Liver (tissue), 9 donors: ENCODE results near the gene NT5M. TPM values are rescaled to one million over a fixed set of nuclear protein-coding genes. Genes with fewer than 3 reads are reported as not detected.

ENCODE experiments used
- DNase-seq: peaks from one replicate; pipeline ENCODE4 v3.0.0-alpha.2; 2017; ENCODE audit warnings: low spot score
- H3K27ac ChIP-seq, 2 donors: one replicate each; pipeline ENCODE4 v1.7.0; 2013; ENCODE audit warnings: inconsistent platforms in 2 of 2, low read length in 2 of 2, control low read depth in 1 of 2, low read depth in 1 of 2, mild to moderate bottlenecking in 1 of 2
- H3K27me3 ChIP-seq, 4 donors: one replicate each; pipeline versions ENCODE4 v1.6.1 to v1.7.0; 2013; ENCODE audit warnings: low read length in 3 of 4, inconsistent platforms in 1 of 4, mild to moderate bottlenecking in 1 of 4, moderate library complexity in 1 of 4; ENCODE audit not compliant: control insufficient read depth in 4 of 4, insufficient read depth in 4 of 4
- H3K36me3 ChIP-seq, 4 donors: one replicate each; pipeline versions ENCODE4 v1.6.1 to v1.7.0; 2013; ENCODE audit warnings: low read length in 3 of 4, mild to moderate bottlenecking in 3 of 4, low read depth in 1 of 4, moderate library complexity in 1 of 4; ENCODE audit not compliant: control insufficient read depth in 4 of 4, insufficient read depth in 3 of 4
- H3K4me1 ChIP-seq, 4 donors: one replicate each; pipeline versions ENCODE4 v1.6.1 to v1.7.0; 2013; ENCODE audit warnings: low read length in 3 of 4, mild to moderate bottlenecking in 3 of 4, moderate library complexity in 1 of 4; ENCODE audit not compliant: control insufficient read depth in 4 of 4, insufficient read depth in 4 of 4
- H3K4me3 ChIP-seq, 3 donors: one replicate each; pipeline versions ENCODE4 v1.6.1 to v1.7.0; 2013; ENCODE audit warnings: low read length in 3 of 3, control low read depth in 1 of 3, low read depth in 1 of 3, mild to moderate bottlenecking in 1 of 3
- H3K9ac ChIP-seq, 2 donors: one replicate each; pipeline ENCODE4 v1.7.0; 2013; ENCODE audit warnings: low read length in 2 of 2, mild to moderate bottlenecking in 2 of 2, moderate library complexity in 2 of 2, control low read depth in 1 of 2, low read depth in 1 of 2
- H3K9me3 ChIP-seq, 4 donors: one replicate each; pipeline versions ENCODE4 v1.6.1 to v1.7.0; 2013; ENCODE audit warnings: low read length in 3 of 4; ENCODE audit not compliant: control insufficient read depth in 4 of 4
- EGR1 ChIP-seq, 2 donors: IDR thresholded peaks; 2 replicates each; pipeline ENCODE4 v1.6.1; 2016 to 2018; ENCODE audit warnings: antibody characterized with exemption in 2 of 2, low read depth in 2 of 2
- FOXA1 ChIP-seq: IDR thresholded peaks from 2 replicates; pipeline ENCODE4 v1.6.1; 2016; ENCODE audit warnings: antibody characterized with exemption
- FOXA2 ChIP-seq: IDR thresholded peaks from 2 replicates; pipeline ENCODE4 v1.6.1; 2016; ENCODE audit warnings: antibody characterized with exemption
- GABPA ChIP-seq, 2 donors: IDR thresholded peaks in 1 of 2; conservative IDR thresholded peaks in 1 of 2; 2 replicates each; pipeline ENCODE4 v1.6.1; 2016; ENCODE audit warnings: antibody characterized with exemption in 2 of 2, mild to moderate bottlenecking in 1 of 2, moderate library complexity in 1 of 2
- HNF4A ChIP-seq, 2 donors: conservative IDR thresholded peaks; 2 replicates each; pipeline ENCODE4 v1.6.1; 2016; ENCODE audit warnings: antibody characterized with exemption in 2 of 2, mild to moderate bottlenecking in 2 of 2
- HNF4G ChIP-seq: IDR thresholded peaks from 2 replicates; pipeline ENCODE4 v1.6.1; 2016; ENCODE audit warnings: antibody characterized with exemption
- JUND ChIP-seq, 2 donors: IDR thresholded peaks; 2 replicates each; pipeline ENCODE4 v1.6.1; 2016; ENCODE audit warnings: antibody characterized with exemption in 2 of 2
- MAX ChIP-seq: IDR thresholded peaks from 2 replicates; pipeline ENCODE4 v1.6.1; 2016; ENCODE audit warnings: antibody characterized with exemption
- NR2F2 ChIP-seq: IDR thresholded peaks from 2 replicates; pipeline ENCODE4 v1.6.1; 2016; ENCODE audit warnings: antibody characterized with exemption
- RAD21 ChIP-seq, 2 donors: IDR thresholded peaks; 2 replicates each; pipeline ENCODE4 v1.6.1; 2016; ENCODE audit warnings: antibody characterized with exemption in 2 of 2, mild to moderate bottlenecking in 2 of 2
- REST ChIP-seq: IDR thresholded peaks from 2 replicates; pipeline ENCODE4 v1.6.1; 2016; ENCODE audit warnings: antibody characterized with exemption, mild to moderate bottlenecking
- RXRA ChIP-seq, 2 donors: IDR thresholded peaks; 2 replicates each; pipeline ENCODE4 v1.6.1; 2017 to 2018; ENCODE audit warnings: antibody characterized with exemption in 2 of 2, mild to moderate bottlenecking in 1 of 2
- SP1 ChIP-seq: IDR thresholded peaks from 2 replicates; pipeline ENCODE4 v1.6.1; 2018; ENCODE audit warnings: antibody characterized with exemption, mild to moderate bottlenecking
- TAF1 ChIP-seq: conservative IDR thresholded peaks from 2 replicates; pipeline ENCODE4 v1.6.1; 2016; ENCODE audit warnings: antibody characterized with exemption, mild to moderate bottlenecking
- YY1 ChIP-seq: IDR thresholded peaks from 2 replicates; pipeline ENCODE4 v1.6.1; 2016; ENCODE audit warnings: antibody characterized with exemption, mild to moderate bottlenecking
- ZBTB33 ChIP-seq: IDR thresholded peaks from 2 replicates; pipeline ENCODE4 v1.6.1; 2016; ENCODE audit warnings: antibody characterized with exemption
- WGBS: extraction: QIAGEN DNeasy Blood & Tissue Kit; methylation state at CpG from one replicate; pipeline ENCODE4 v1.1.7; 2013; 5-methylcytosine and 5-hydroxymethylcytosine counted together
- polyA plus RNA-seq, 2 donors: library from polyadenylated mRNA; stranded (reverse) in 1 of 2; unstranded in 1 of 2; fragments of 200-250 nt in 1 of 2; fragments of >200 nt in 1 of 2; fragmentation: Nextera tagmentation in 1 of 2; extraction: Ambion mirVana in 1 of 2; gene quantifications; one replicate each; pipeline versions ENCODE4 v1.2.1 to v1.2.3, GENCODE V29; 2013 to 2015
- total RNA-seq, 2 donors: library from RNA; depleted of rRNA; stranded (reverse); fragments of >200 nt; gene quantifications; one replicate each; pipeline ENCODE4 v1.2.3, GENCODE V29; 2014
- TF ChIP-seq, protein P1 (sequence below): IDR thresholded peaks from 2 replicates; pipeline ENCODE4 v1.6.1; 2016; ENCODE audit warnings: antibody characterized with exemption
- TF ChIP-seq, protein P2 (sequence below): fragments of 150-350 bp; IDR thresholded peaks from 2 replicates; pipeline ENCODE4 v1.5.1; 2017; ENCODE audit warnings: improper control_type of control experiment, low read depth, low read length; ENCODE audit not compliant: missing input control
- donor health status: healthy.
- donor health status: healthy.
- donor health status: healthy.
- donor health status: healthy.
- donor health status: healthy.

The NT5M gene
- total and polyA plus RNA-seq, 4 donors, result 0.42 to 7.9 (median 0.66) TPM

DNA sequence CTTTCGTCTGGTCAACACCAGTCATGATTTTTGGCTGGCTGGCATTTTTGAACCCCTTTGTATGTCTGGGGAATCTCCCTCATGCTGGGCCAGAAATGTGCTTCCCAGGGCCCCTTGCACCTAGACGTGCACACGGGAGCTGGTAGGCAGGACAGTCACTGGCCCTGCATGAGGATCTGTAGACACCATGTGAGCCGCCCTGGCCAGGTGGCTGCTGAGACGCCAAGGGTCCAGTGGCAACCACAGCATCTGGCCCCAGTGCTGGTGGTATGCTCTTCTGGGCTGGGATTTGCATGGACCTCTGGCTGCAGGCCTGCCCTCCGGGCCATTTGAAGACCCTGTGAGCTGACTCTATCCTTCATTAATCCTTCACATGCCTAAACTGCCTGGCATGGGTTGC lies 67.5 kb downstream of the NT5M start:
- Histone ChIP-seq H3K9ac (no peak overlapping the region), H3K4me1 (no peaks in the 10 kb centered on the region), H3K36me3 (no peaks in the 10 kb centered on the region), H3K4me3 (no peak overlapping the region), H3K27ac (no peak overlapping the region), H3K27me3 (no peaks in the 10 kb centered on the region), H3K9me3 (peaks cover 0 to 4% (median 0%) of the 10 kb centered on the region in 4 donors)
- no peak for TF ChIP-seq FOXA2
- TF ChIP-seq ZBTB33, result no peak
- TF ChIP-seq EGR1 (IDR thresholded peaks at IDR 0.05; ENCODE audit: low read depth in 2 of 2), result no peak
- TF ChIP-seq NR2F2, result no peak
- no peak for TF ChIP-seq RAD21 (IDR thresholded peaks at IDR 0.05)
- no peak for TF ChIP-seq REST
- DNase-seq, result no peak
- 96% methylated on average over 6 of the region's 6 CpGs for WGBS

DNA sequence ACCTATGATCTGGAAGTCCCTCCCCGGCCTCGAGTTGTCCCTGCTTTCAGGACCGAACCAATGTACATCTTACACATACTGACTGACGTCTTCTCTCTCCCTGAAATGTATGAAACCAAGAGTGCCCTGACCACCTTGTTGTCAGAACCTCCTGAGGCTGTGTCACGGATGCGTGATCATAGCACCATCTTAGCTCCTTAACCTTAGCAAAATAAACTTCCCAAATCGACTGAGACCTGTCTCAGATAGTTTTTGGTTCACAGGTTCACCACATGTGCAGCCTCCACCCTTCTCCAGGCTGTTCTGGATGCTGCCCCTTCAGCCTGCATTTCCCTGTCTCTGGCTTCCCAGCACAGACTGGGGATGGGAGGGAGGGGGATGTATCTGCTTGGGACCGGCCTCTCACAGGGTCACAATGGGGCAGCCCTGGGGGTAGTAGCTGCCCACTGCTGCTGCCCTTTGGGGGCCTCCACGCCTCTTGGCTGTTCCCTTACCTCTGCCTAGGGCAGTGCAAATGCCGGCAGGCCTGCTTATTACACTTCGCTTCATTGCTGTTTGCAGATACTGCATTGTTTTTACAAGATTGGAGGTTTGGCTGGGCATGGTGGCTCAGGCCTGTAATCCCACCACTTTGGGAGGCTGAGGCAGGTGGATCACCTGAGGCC lies 69.8 kb downstream of the NT5M start:
- H3K9ac ChIP-seq, result no peak overlapping the region
- DNase-seq, result no peak

More for the DNA sequence above, 69.8 kb downstream of the NT5M start:
- no peak for TF ChIP-seq YY1
- TF ChIP-seq NR2F2, result no peak
- TF ChIP-seq ZBTB33, result no peak
- no peak for TF ChIP-seq REST
- no peak for TF ChIP-seq MAX
- no peak for TF ChIP-seq GABPA (IDR thresholded peaks at IDR 0.05 in 1 of 2, conservative IDR thresholded peaks at IDR 0.05 in 1 of 2)
- TF ChIP-seq FOXA1, result no peak
- no peak for TF ChIP-seq JUND (IDR thresholded peaks at IDR 0.05)
- TF ChIP-seq RAD21 (IDR thresholded peaks at IDR 0.05), result no peak
- TF ChIP-seq HNF4G, result no peak
- no peak for TF ChIP-seq HNF4A (conservative IDR thresholded peaks at IDR 0.05)
- TF ChIP-seq FOXA2, result no peak
- TF ChIP-seq, protein P1, sequence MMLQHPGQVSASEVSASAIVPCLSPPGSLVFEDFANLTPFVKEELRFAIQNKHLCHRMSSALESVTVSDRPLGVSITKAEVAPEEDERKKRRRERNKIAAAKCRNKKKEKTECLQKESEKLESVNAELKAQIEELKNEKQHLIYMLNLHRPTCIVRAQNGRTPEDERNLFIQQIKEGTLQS, result no peak
- no peak for TF ChIP-seq EGR1 (IDR thresholded peaks at IDR 0.05; ENCODE audit: low read depth in 2 of 2)
- no peak for TF ChIP-seq SP1
- no peak for TF ChIP-seq RXRA (IDR thresholded peaks at IDR 0.05)
- TF ChIP-seq TAF1, result no peak
- TF ChIP-seq, protein P2, sequence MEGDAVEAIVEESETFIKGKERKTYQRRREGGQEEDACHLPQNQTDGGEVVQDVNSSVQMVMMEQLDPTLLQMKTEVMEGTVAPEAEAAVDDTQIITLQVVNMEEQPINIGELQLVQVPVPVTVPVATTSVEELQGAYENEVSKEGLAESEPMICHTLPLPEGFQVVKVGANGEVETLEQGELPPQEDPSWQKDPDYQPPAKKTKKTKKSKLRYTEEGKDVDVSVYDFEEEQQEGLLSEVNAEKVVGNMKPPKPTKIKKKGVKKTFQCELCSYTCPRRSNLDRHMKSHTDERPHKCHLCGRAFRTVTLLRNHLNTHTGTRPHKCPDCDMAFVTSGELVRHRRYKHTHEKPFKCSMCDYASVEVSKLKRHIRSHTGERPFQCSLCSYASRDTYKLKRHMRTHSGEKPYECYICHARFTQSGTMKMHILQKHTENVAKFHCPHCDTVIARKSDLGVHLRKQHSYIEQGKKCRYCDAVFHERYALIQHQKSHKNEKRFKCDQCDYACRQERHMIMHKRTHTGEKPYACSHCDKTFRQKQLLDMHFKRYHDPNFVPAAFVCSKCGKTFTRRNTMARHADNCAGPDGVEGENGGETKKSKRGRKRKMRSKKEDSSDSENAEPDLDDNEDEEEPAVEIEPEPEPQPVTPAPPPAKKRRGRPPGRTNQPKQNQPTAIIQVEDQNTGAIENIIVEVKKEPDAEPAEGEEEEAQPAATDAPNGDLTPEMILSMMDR, result no peak
- WGBS, result 84% methylated on average over 11 of the region's 11 CpGs
- Histone ChIP-seq H3K27ac (no peak overlapping the region), H3K4me1 (no peaks in the 10 kb centered on the region), H3K4me3 (no peak overlapping the region), H3K27me3 (no peaks in the 10 kb centered on the region), H3K9me3 (no peaks in the 10 kb centered on the region), H3K36me3 (no peaks in the 10 kb centered on the region)
